ENCODE results near the gene PCDHGC3.

- TF ChIP-seq CTCF (IDR thresholded peaks at IDR 0.05), result no peak
- TF ChIP-seq POLR2A (IDR thresholded peaks at IDR 0.05), result no peak
These were observed 44.5 kb upstream of the PCDHGC3 start for GRCh38 chr5:141431286-141431685.
